SK-N-SH (cell line): ENCODE measurements around the gene RIPOR2.

Experiments
- EP300 ChIP-seq, 2 experiments: IDR thresholded peaks; 2 replicates each; pipeline versions ENCODE4 v1.4.0 to v1.6.1; 2012; ENCODE audit warnings: borderline replicate concordance in 1 of 2, low read depth in 1 of 2, low read length in 1 of 2
- EZH2phosphoT487 ChIP-seq: fragments of 200-600 bp; sonication (generic); IDR thresholded peaks from 2 replicates; pipeline ENCODE4 v1.6.1; 2017; ENCODE audit warnings: low read depth, mixed run types, mild to moderate bottlenecking, antibody characterized with exemption, moderate library complexity, borderline replicate concordance
- FOXM1 ChIP-seq: IDR thresholded peaks from 2 replicates; pipeline ENCODE4 v1.4.0; 2012; ENCODE audit warnings: low read depth, mild to moderate bottlenecking
- POLR2AphosphoS5 ChIP-seq: IDR thresholded peaks from 2 replicates; pipeline ENCODE4 v1.6.1; 2012; ENCODE audit warnings: low read depth, low read length
- TCF12 ChIP-seq: IDR thresholded peaks from 2 replicates; pipeline ENCODE4 v1.4.0; 2012
- TEAD4 ChIP-seq: IDR thresholded peaks from 2 replicates; pipeline ENCODE4 v1.4.0; 2012; ENCODE audit warnings: mild to moderate bottlenecking, borderline replicate concordance; ENCODE audit not compliant: insufficient read depth
- TF ChIP-seq, protein P1 (sequence below): fragments of 150-350 bp; IDR thresholded peaks from 2 replicates; pipeline ENCODE4 v1.6.1; 2017; ENCODE audit warnings: antibody characterized with exemption, low read length, low read depth, borderline replicate concordance
- TF ChIP-seq, protein P2 (sequence below): fragments of 200-600 bp; sonication (generic); IDR thresholded peaks from 2 replicates; pipeline ENCODE4 v1.6.1; 2017; ENCODE audit warnings: antibody characterized with exemption, mild to moderate bottlenecking, moderate library complexity
- TF ChIP-seq, protein P3 (sequence below): IDR thresholded peaks from 2 replicates; pipeline ENCODE4 v1.6.1; 2012; ENCODE audit warnings: mild to moderate bottlenecking, low read depth, low read length, moderate library complexity

DNA sequence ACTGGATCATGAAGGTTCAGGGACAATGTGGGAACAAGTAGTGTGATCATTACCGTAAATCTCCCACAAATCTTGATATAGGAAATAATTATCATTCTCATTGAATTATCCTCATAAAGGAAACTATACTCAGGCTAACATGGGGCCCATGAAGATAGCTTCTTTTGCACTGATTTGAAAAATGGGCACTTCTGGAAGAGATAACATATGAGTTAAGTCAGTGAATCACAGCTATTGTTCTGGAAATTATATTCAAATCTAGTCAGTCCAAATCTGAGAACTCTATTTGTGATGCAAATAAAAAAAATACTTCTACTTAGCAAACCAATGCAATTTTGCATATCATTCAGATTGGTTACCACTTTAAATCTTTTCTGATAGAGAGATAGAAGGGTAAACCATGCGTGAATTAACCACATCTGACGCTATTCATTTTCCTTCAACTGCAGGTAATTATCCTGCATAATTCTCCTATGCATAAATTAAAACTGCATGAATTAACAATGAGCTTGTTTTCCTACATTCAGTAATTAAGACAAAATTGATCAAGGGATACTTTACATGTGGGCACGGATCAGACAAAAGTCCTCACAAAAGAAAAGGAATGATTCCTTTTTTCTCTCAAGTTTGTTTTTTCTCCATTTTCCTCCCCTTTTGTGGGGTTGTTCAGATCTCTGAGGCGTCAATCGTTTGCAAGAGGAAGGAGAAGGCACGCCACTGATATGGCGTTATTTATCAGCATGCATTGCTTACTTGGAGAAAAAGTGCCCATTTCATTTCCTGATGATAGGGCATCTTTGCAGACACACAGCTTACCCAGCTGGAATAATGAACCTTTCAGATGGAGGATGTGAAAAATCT is 36.4 kb downstream of the RIPOR2 start:
- TF ChIP-seq, protein P1, sequence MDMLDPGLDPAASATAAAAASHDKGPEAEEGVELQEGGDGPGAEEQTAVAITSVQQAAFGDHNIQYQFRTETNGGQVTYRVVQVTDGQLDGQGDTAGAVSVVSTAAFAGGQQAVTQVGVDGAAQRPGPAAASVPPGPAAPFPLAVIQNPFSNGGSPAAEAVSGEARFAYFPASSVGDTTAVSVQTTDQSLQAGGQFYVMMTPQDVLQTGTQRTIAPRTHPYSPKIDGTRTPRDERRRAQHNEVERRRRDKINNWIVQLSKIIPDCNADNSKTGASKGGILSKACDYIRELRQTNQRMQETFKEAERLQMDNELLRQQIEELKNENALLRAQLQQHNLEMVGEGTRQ, result no peak
- TF ChIP-seq, protein P2, sequence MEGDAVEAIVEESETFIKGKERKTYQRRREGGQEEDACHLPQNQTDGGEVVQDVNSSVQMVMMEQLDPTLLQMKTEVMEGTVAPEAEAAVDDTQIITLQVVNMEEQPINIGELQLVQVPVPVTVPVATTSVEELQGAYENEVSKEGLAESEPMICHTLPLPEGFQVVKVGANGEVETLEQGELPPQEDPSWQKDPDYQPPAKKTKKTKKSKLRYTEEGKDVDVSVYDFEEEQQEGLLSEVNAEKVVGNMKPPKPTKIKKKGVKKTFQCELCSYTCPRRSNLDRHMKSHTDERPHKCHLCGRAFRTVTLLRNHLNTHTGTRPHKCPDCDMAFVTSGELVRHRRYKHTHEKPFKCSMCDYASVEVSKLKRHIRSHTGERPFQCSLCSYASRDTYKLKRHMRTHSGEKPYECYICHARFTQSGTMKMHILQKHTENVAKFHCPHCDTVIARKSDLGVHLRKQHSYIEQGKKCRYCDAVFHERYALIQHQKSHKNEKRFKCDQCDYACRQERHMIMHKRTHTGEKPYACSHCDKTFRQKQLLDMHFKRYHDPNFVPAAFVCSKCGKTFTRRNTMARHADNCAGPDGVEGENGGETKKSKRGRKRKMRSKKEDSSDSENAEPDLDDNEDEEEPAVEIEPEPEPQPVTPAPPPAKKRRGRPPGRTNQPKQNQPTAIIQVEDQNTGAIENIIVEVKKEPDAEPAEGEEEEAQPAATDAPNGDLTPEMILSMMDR, result no peak
- TF ChIP-seq, protein P3, sequence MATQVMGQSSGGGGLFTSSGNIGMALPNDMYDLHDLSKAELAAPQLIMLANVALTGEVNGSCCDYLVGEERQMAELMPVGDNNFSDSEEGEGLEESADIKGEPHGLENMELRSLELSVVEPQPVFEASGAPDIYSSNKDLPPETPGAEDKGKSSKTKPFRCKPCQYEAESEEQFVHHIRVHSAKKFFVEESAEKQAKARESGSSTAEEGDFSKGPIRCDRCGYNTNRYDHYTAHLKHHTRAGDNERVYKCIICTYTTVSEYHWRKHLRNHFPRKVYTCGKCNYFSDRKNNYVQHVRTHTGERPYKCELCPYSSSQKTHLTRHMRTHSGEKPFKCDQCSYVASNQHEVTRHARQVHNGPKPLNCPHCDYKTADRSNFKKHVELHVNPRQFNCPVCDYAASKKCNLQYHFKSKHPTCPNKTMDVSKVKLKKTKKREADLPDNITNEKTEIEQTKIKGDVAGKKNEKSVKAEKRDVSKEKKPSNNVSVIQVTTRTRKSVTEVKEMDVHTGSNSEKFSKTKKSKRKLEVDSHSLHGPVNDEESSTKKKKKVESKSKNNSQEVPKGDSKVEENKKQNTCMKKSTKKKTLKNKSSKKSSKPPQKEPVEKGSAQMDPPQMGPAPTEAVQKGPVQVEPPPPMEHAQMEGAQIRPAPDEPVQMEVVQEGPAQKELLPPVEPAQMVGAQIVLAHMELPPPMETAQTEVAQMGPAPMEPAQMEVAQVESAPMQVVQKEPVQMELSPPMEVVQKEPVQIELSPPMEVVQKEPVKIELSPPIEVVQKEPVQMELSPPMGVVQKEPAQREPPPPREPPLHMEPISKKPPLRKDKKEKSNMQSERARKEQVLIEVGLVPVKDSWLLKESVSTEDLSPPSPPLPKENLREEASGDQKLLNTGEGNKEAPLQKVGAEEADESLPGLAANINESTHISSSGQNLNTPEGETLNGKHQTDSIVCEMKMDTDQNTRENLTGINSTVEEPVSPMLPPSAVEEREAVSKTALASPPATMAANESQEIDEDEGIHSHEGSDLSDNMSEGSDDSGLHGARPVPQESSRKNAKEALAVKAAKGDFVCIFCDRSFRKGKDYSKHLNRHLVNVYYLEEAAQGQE, result no peak
- TF ChIP-seq TCF12, result no peak
- no peak for TF ChIP-seq FOXM1
- no peak; a peak in 1 of 4 replicates for TF ChIP-seq EP300 (IDR thresholded peaks at IDR 0.05; ENCODE audit: borderline replicate concordance in 1 of 2, low read depth in 1 of 2, low read length in 1 of 2)
- TF ChIP-seq TEAD4, result no peak
- no peak for TF ChIP-seq EZH2phosphoT487
- TF ChIP-seq POLR2AphosphoS5, result no peak
